Smooth muscle cell (in vitro differentiated cells): ENCODE data around the gene SPINK8. TPM values are rescaled to one million over a fixed set of nuclear protein-coding genes. Genes with fewer than 3 reads are reported as not detected.
"Not testable (repeated sequence)": the region's sequence is repeated elsewhere in the genome, so short reads cannot be mapped to it uniquely, and the experiment has no call there.

Experiments used
- DNase-seq: peaks from one replicate; lab custom pipeline; 2025; ENCODE audit not compliant: unreplicated experiment; lab: John Stamatoyannopoulos, UW
- H2AFZ ChIP-seq: fragments of 200-600 bp; sonication (generic); 2 replicates; pipeline ENCODE4 v1.6.0; 2016; ENCODE audit warnings: antibody characterized with exemption, low read depth, mild to moderate bottlenecking
- H3F3A ChIP-seq: fragments of 200-600 bp; sonication (generic); 2 replicates; pipeline ENCODE4 v1.6.0; 2017; ENCODE audit warnings: antibody characterized with exemption, low read depth
- H3K27ac ChIP-seq: fragments of 200-600 bp; sonication (generic); 2 replicates; pipeline ENCODE4 v1.5.1; 2016; ENCODE audit warnings: low read depth, mild to moderate bottlenecking
- H3K27me3 ChIP-seq: fragments of 200-600 bp; sonication (generic); 2 replicates; pipeline ENCODE4 v1.6.1; 2016; ENCODE audit warnings: low read depth, mild to moderate bottlenecking
- H3K36me3 ChIP-seq: fragments of 200-600 bp; sonication (generic); 2 replicates; pipeline ENCODE4 v1.5.1; 2016; ENCODE audit warnings: low read depth
- H3K4me1 ChIP-seq: fragments of 200-600 bp; sonication (generic); 2 replicates; pipeline ENCODE4 v1.5.1; 2016; ENCODE audit warnings: low read depth
- H3K4me2 ChIP-seq: fragments of 200-600 bp; sonication (generic); 2 replicates; pipeline ENCODE4 v1.6.0; 2016; ENCODE audit warnings: mild to moderate bottlenecking
- H3K4me3 ChIP-seq: fragments of 200-600 bp; sonication (generic); 2 replicates; pipeline ENCODE4 v1.5.1; 2016; ENCODE audit warnings: mild to moderate bottlenecking
- H3K79me2 ChIP-seq: fragments of 200-600 bp; sonication (generic); 2 replicates; pipeline ENCODE4 v1.6.0; 2016; ENCODE audit warnings: low read depth, mild to moderate bottlenecking
- H3K9ac ChIP-seq: fragments of 200-600 bp; sonication (generic); 2 replicates; pipeline ENCODE4 v1.6.0; 2016; ENCODE audit warnings: low read depth
- H3K9me3 ChIP-seq: fragments of 200-600 bp; sonication (generic); replicated peaks from 2 replicates; pipeline ENCODE4 v1.5.1; 2016; ENCODE audit warnings: low read depth
- H4K20me1 ChIP-seq: fragments of 200-600 bp; sonication (generic); 2 replicates; pipeline ENCODE4 v1.6.0; 2016; ENCODE audit warnings: low read depth
- WGBS: methylation state at CpG from one replicate; pipeline ENCODE4 v1.1.7; 2016; ENCODE audit warnings: low lambda C conversion rate; 5-methylcytosine and 5-hydroxymethylcytosine counted together
- polyA plus RNA-seq: library from polyadenylated mRNA; unstranded; fragments of >200 nt; fragmentation: Nextera tagmentation; extraction: Ambion mirVana; gene quantifications from 2 replicates; pipeline ENCODE4 v1.2.1, GENCODE V29; 2016
- total RNA-seq: library from RNA; depleted of rRNA; stranded (reverse); fragments of >200 nt; gene quantifications from 2 replicates; pipeline ENCODE4 v1.2.3, GENCODE V29; 2014
- TF ChIP-seq, protein P1 (sequence below): fragments of 200-600 bp; sonication (generic); IDR thresholded peaks from 2 replicates; pipeline ENCODE4 v1.5.1; 2017; ENCODE audit warnings: borderline replicate concordance, mild to moderate bottlenecking, antibody characterized with exemption; ENCODE audit not compliant: insufficient read depth, poor library complexity, severe bottlenecking

Gene SPINK8
- total RNA-seq (not detected in 2 replicates), polyA plus RNA-seq (not detected in 2 replicates)

DNA sequence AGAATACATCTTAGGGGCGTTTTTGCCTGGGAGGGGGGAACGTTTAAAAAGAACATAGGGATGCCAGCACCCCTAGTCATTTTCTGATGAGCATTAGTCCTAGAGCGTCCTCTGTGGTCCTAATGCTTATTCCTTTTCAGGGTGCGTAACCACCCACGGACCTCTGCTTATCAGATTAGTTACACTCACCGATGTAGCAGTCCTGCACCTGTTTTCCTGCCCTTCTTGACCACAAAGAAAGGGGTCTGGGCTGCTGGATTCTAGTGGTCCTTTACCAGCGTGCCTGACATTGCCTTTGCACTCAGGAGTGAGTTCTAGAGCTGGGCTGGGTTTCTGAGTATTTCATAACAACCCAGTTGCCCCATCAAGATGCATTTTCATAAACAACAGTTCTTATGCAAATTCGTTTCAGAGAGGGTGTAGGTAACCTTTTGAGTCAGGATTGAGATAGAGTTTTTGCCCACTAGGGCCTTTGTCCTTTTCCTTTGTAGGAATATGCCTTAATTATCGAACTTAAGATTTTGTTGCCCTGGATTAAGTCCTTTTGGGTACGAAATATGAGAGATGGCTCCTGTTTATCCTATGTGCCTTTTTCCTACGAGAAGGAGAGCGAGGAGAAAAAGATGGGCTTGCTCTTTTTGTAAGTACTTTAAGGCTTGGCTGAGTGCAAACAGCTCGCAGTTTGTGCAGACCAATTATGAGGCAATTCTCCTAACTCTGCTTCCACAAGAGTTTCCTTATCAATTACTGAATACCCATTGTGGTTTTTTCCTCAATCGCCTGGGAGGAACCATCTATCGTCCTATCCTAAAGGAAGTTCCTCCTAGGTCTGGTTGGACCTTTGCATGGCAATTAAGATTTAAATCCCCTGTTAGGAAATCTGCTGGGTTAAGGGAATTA lies at the start of gene SPINK8:
SPINK8 (minus strand) TSS at position 316 of the 900 bp plus-strand sequence. CDS start 5,320 bp downstream, outside the sequence.
- H3K36me3 ChIP-seq, H3K27me3 ChIP-seq, H3K4me2 ChIP-seq, H3K4me3 ChIP-seq, H3F3A ChIP-seq, H2AFZ ChIP-seq, H3K27ac ChIP-seq, H4K20me1 ChIP-seq, H3K9ac ChIP-seq, H3K4me1 ChIP-seq, H3K79me2 ChIP-seq, DNase-seq, H3K9me3 ChIP-seq: not testable (repeated sequence)
- WGBS = 77% methylated on average over 15 of the region's 15 CpGs

DNA sequence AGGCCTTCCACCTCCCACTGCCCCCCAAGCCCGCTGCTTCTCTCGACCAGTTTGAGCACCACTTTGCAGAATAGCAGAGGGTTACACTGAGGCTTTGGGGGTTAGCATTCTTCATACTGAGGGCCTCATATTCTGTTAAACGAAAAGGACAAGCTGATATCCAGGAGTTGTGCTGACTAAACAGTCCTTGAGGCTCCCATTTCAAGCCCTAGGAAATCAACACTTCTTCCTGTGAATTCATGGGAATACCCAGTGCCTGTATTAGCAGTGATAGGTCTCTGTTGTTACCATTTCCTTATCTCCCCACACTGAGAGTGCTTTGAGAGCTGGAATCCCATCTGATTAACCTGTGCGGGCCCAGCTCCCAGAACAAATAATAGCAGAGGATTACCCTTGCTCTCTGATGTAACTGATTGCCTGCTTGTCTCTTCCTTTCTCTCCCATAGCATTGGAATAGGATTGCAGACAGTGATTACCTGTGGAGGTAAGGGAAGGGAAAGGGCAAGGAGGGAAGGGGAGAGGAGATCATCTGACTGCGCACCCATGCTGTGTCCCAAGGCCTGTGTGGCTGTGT lies 39.5 kb upstream of the SPINK8 start:
- Histone ChIP-seq H3F3A (no peaks in the 10 kb centered on the region), H3K9me3 (no peaks in the 10 kb centered on the region), H3K4me1 (peaks cover 8% of the 10 kb centered on the region), H3K36me3 (no peaks in the 10 kb centered on the region), H2AFZ (no peak overlapping the region), H3K79me2 (no peaks in the 10 kb centered on the region), H3K27ac (no peak overlapping the region), H4K20me1 (no peaks in the 10 kb centered on the region), H3K4me3 (no peak overlapping the region), H3K4me2 (no peak overlapping the region), H3K27me3 (no peaks in the 10 kb centered on the region), H3K9ac (no peak overlapping the region)
- 82% methylated on average over 5 of the region's 5 CpGs for whole genome bisulfite sequencing
- TF ChIP-seq, protein P1, sequence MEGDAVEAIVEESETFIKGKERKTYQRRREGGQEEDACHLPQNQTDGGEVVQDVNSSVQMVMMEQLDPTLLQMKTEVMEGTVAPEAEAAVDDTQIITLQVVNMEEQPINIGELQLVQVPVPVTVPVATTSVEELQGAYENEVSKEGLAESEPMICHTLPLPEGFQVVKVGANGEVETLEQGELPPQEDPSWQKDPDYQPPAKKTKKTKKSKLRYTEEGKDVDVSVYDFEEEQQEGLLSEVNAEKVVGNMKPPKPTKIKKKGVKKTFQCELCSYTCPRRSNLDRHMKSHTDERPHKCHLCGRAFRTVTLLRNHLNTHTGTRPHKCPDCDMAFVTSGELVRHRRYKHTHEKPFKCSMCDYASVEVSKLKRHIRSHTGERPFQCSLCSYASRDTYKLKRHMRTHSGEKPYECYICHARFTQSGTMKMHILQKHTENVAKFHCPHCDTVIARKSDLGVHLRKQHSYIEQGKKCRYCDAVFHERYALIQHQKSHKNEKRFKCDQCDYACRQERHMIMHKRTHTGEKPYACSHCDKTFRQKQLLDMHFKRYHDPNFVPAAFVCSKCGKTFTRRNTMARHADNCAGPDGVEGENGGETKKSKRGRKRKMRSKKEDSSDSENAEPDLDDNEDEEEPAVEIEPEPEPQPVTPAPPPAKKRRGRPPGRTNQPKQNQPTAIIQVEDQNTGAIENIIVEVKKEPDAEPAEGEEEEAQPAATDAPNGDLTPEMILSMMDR = no peak
- no peak for DNase-seq

- Histone ChIP-seq H3K36me3 (no peaks in the 10 kb centered on the region), H2AFZ (no peak overlapping the region), H3K79me2 (no peaks in the 10 kb centered on the region), H3K27me3 (no peaks in the 10 kb centered on the region), H3K4me3 (no peak overlapping the region), H4K20me1 (no peaks in the 10 kb centered on the region), H3F3A (no peaks in the 10 kb centered on the region), H3K27ac (no peak overlapping the region), H3K9me3 (no peaks in the 10 kb centered on the region), H3K9ac (no peak overlapping the region), H3K4me1 (peaks cover 8% of the 10 kb centered on the region), H3K4me2 (no peak overlapping the region)
- TF ChIP-seq, protein P1 = no peak
- no peak for DNase-seq
- WGBS = 88% methylated on average over 7 of the region's 7 CpGs
These were observed 38.9 kb upstream of the SPINK8 start for GRCh38 chr3:48372377-48372770.

DNA sequence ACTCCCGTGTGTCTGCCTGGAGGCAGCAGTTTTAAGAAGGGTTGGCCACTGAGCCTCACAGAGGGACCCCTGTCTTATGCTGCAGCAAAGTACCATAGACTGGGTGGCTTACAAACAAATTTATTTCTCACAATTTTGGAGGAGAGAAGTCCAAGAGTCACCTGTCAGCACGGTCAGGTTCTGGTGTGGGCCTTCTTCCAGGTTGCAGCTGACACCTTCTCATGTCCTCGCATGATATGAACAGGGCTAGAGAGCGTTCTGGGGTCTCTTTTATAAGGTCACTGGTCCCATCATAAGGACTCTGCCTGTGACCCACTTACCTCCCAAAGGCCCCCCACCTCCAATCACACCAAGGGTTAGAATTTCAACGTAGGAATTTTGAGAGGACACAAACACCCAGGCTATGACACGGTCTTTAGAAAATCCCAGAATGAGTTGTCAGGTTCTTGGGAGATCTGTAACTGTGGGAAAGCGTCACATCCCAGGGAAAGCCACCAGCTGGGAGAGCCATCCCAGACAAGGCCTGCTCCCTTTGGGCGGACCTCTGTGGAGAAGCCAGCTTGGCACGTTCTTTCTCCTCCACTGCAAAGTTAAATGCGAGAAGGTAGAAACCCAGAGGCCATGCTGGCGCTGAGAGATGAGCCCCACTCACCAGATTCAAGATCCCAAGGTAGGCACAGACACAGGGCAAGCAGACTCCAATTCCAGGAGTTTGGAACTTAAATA lies 38.4 kb upstream of the SPINK8 start, which contains the start of gene FBXW12:
FBXW12 (plus strand) TSS at position 569 of the 726 bp plus-strand sequence. CDS start 549 bp downstream, outside the sequence.
- no peaks in the 10 kb centered on the region for H3K79me2 ChIP-seq
- H3K9me3 ChIP-seq = no peaks in the 10 kb centered on the region
- no peaks in the 10 kb centered on the region for H3K27me3 ChIP-seq
- TF ChIP-seq, protein P1 = no peak
- no peak within 1 kb of the TSS for H3K4me2 ChIP-seq
- H3F3A ChIP-seq = no peaks in the 10 kb centered on the region
- H3K9ac ChIP-seq = no peak within 1 kb of the TSS
- DNase-seq = no peak
- H4K20me1 ChIP-seq = no peaks in the 10 kb centered on the region
- no peak within 1 kb of the TSS for H3K27ac ChIP-seq
- WGBS = 94% methylated on average over 11 of the region's 11 CpGs
- H2AFZ ChIP-seq = no peak within 1 kb of the TSS
- no peak within 1 kb of the TSS for H3K4me3 ChIP-seq
- H3K36me3 ChIP-seq = no peaks in the 10 kb centered on the region
- peaks cover 8% of the 10 kb centered on the region for H3K4me1 ChIP-seq
